ENCODE measurements around the gene PLA2G5.
"Not testable (repeated sequence)": the region's sequence is repeated elsewhere in the genome, so short reads cannot be mapped to it uniquely, and the experiment has no call there.

Gene PLA2G5

DNA sequence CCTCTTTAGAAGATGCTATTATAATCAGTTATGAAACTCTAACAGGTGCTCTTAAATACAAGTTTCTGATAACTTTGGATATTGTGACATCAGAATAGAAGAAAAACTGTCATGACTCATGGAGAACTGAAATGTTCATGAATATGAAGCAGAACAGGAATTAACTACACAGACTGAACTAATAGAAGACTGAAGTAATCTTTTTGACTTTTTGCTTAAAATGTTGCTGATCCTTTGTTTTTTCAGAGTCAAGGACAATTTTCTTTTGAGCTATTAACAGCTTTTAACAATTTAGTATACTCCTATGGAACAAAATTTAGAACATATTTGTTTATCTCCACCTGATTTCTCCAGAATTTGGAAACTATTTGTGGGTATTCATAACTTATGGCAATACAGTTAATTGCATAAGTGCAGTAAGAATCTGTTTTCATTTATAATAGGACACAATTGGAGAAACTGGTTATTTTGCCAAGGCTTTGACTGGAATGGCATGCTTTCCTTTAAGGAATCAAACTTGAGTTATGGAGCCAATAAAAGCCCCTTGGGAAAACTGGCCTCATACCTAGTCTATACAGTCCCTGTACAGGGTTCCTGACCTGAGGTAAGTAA, 18.7 kb upstream of the PLA2G5 start:
- Histone ChIP-seq H3K9me3 (ENCODE audit: control insufficient read depth, insufficient read depth, low read length) (peaks cover 6% of the 10 kb centered on the region), H3K9ac (ENCODE audit: low read depth, low read length) (no peak overlapping the region), H3K4me1 (ENCODE audit: insufficient read depth, low read length) (no peaks in the 10 kb centered on the region), H3K36me3 (ENCODE audit: insufficient read depth, low read length) (no peaks in the 10 kb centered on the region)

DNA sequence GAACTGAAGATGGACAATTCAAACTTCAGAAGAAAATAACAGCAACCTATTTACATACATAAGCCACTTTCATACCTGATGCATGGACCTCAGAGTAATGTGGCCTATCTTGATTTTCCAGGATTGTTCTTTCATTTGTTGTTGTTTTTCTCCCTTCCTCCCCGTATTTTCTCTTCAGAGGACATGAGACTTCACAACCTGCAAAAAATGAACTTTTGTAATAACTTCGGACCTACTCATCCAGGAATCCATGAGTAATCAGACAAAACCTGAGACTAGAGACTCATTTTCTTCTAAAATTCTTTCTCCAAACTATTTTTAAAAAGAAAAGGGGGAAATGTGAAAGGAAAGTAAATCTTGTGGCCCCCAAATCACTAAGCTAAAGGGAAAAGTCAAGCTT, 17.6 kb upstream of the PLA2G5 start:
- Histone ChIP-seq H3K4me1 (ENCODE audit: insufficient read depth, low read length) (no peaks in the 10 kb centered on the region), H3K36me3 (ENCODE audit: insufficient read depth, low read length) (no peaks in the 10 kb centered on the region), H3K9me3 (ENCODE audit: control insufficient read depth, insufficient read depth, low read length) (peaks cover 6% of the 10 kb centered on the region), H3K9ac (ENCODE audit: low read depth, low read length) (no peak overlapping the region)

DNA sequence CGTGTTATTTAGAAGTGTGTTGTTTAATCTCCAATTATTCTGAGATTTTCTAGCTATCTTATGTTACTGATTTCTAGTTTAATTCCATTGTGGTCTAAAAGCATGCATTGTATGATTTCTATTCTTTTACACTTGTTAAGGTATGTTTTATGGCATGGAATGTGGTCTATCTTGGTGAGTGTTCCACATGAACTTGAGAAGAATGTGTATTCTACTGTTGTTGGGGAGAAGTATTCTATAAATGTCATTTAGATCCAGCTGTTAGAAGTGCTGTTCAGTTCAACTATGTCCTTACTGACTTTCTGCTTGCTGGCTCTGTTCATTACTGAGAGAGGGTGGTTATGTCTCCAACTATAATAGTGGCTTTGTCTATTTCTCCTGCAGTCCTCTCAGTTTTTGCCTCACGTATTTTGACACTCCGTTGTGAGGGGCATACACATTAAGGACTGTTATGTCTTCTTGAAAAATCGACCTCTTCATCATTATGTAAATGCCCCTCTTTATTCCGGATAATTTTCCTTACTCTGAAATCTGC, 12.0 kb upstream of the PLA2G5 start:
- no peak overlapping the region for H3K9ac ChIP-seq (ENCODE audit: low read depth, low read length)
- H3K36me3 ChIP-seq (ENCODE audit: insufficient read depth, low read length) = no peaks in the 10 kb centered on the region
- H3K4me1 ChIP-seq (ENCODE audit: insufficient read depth, low read length) = no peaks in the 10 kb centered on the region
- no peaks in the 10 kb centered on the region for H3K9me3 ChIP-seq (ENCODE audit: control insufficient read depth, insufficient read depth, low read length)

GRCh38 chr1:20058531-20058930, 11.5 kb upstream of the PLA2G5 start:
- no peaks in the 10 kb centered on the region for H3K36me3 ChIP-seq (ENCODE audit: insufficient read depth, low read length)
- H3K4me1 ChIP-seq (ENCODE audit: insufficient read depth, low read length) = no peaks in the 10 kb centered on the region
- no peaks in the 10 kb centered on the region for H3K9me3 ChIP-seq (ENCODE audit: control insufficient read depth, insufficient read depth, low read length)
- H3K9ac ChIP-seq (ENCODE audit: low read depth, low read length) = no peak overlapping the region

DNA sequence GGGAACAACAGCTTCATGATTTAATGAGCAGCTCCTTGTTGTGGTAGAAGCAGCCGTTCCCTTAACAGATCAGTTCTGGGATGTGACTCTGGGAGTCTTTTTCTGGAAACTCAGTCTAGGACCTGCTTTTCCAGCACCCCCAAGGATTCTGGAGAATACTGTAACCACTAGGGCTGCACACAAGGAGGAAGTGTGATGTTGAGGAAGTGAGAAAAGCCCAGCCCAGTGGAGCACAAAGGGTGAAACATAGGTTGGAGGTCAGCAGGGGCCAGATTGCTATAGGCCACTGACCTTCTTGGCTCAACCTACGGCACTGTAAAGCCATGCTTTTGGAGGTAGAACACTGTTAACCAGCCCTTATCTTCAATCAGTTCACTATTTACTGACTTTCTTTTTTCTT, 10.1 kb upstream of the PLA2G5 start:
- Histone ChIP-seq H3K9ac (ENCODE audit: low read depth, low read length) (no peak overlapping the region), H3K9me3 (ENCODE audit: control insufficient read depth, insufficient read depth, low read length) (no peaks in the 10 kb centered on the region), H3K4me1 (ENCODE audit: insufficient read depth, low read length) (no peaks in the 10 kb centered on the region), H3K36me3 (ENCODE audit: insufficient read depth, low read length) (no peaks in the 10 kb centered on the region)

GRCh38 chr1:20060791-20061190, 9.2 kb upstream of the PLA2G5 start:
- H3K4me1 ChIP-seq (ENCODE audit: insufficient read depth, low read length); H3K9ac ChIP-seq (ENCODE audit: low read depth, low read length); H3K36me3 ChIP-seq (ENCODE audit: insufficient read depth, low read length); H3K9me3 ChIP-seq (ENCODE audit: control insufficient read depth, insufficient read depth, low read length): not testable (repeated sequence)

- H3K9me3 ChIP-seq (ENCODE audit: control insufficient read depth, insufficient read depth, low read length) = no peaks in the 10 kb centered on the region
- no peaks in the 10 kb centered on the region for H3K36me3 ChIP-seq (ENCODE audit: insufficient read depth, low read length)
- H3K4me1 ChIP-seq (ENCODE audit: insufficient read depth, low read length) = no peaks in the 10 kb centered on the region
- H3K9ac ChIP-seq (ENCODE audit: low read depth, low read length) = no peak overlapping the region
Observed at GRCh38 chr1:20061866-20062265, 8.1 kb upstream of the PLA2G5 start.

DNA sequence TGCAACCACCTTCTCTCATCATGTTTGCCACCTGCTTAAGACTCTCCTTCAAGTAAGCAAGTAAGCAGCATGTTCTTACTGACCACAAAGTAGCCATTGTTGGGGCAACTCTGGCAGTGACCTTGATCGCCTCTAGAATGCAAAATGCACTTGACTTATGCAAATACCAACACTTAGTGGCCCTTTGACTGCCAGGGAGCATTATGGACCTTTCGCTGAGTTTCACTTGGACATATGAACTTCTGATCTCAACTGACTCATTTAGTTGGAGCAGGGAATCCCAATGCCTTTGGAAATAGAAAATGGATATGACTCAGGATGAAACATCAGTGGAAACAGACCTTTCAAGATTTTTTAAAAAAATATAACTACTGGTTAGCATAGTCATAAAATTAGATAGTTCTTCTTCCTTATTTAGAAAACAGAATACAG, 6.1 kb upstream of the PLA2G5 start:
- Histone ChIP-seq H3K4me1 (ENCODE audit: insufficient read depth, low read length) (no peaks in the 10 kb centered on the region), H3K9me3 (ENCODE audit: control insufficient read depth, insufficient read depth, low read length) (no peaks in the 10 kb centered on the region), H3K9ac (ENCODE audit: low read depth, low read length) (no peak overlapping the region), H3K36me3 (ENCODE audit: insufficient read depth, low read length) (no peaks in the 10 kb centered on the region)

GRCh38 chr1:20068722-20069121, 1.3 kb upstream of the PLA2G5 start:
- no peak overlapping the region for H3K9ac ChIP-seq (ENCODE audit: low read depth, low read length)
- no peaks in the 10 kb centered on the region for H3K4me1 ChIP-seq (ENCODE audit: insufficient read depth, low read length)
- no peaks in the 10 kb centered on the region for H3K9me3 ChIP-seq (ENCODE audit: control insufficient read depth, insufficient read depth, low read length)
- H3K36me3 ChIP-seq (ENCODE audit: insufficient read depth, low read length) = no peaks in the 10 kb centered on the region; the same call in 1 of the 2 replicates

- no peaks in the 10 kb centered on the region for H3K9me3 ChIP-seq (ENCODE audit: control insufficient read depth, insufficient read depth, low read length)
- no peaks in the 10 kb centered on the region for H3K4me1 ChIP-seq (ENCODE audit: insufficient read depth, low read length)
- H3K36me3 ChIP-seq (ENCODE audit: insufficient read depth, low read length) = no peaks in the 10 kb centered on the region; the same call in 1 of the 2 replicates
- H3K9ac ChIP-seq (ENCODE audit: low read depth, low read length) = no peak overlapping the region
Observed at GRCh38 chr1:20070357-20070756, 363 bp downstream of the PLA2G5 start.

DNA sequence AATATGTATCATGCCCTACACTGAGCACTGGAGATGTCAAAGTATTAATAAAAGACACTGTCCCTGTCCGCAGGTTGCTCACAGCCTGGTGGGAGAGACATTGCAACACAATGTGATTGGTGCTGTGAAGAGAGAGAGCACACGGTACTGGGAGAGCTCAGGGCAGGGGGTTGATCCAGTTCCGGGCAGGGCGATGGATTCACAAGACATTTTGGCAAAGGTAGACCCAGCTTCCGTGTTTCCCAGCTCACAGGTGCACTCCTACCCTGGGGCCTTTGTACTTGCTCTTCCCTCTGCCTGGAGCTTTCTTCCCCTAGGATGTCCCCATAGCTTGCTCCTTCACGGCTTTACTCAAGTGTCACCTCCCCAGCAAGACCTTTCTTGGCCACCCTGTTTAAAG, 1.4 kb downstream of the PLA2G5 start:
- Histone ChIP-seq H3K4me1 (ENCODE audit: insufficient read depth, low read length) (no peaks in the 10 kb centered on the region), H3K9ac (ENCODE audit: low read depth, low read length) (no peak overlapping the region), H3K9me3 (ENCODE audit: control insufficient read depth, insufficient read depth, low read length) (no peaks in the 10 kb centered on the region), H3K36me3 (ENCODE audit: insufficient read depth, low read length) (no peaks in the 10 kb centered on the region; the same call in 1 of the 2 replicates)

GRCh38 chr1:20072771-20073170, 2.8 kb downstream of the PLA2G5 start:
- no peaks in the 10 kb centered on the region for H3K9me3 ChIP-seq (ENCODE audit: control insufficient read depth, insufficient read depth, low read length)
- H3K9ac ChIP-seq (ENCODE audit: low read depth, low read length) = no peak overlapping the region
- H3K4me1 ChIP-seq (ENCODE audit: insufficient read depth, low read length) = no peaks in the 10 kb centered on the region
- no peaks in the 10 kb centered on the region; the same call in 1 of the 2 replicates for H3K36me3 ChIP-seq (ENCODE audit: insufficient read depth, low read length)

DNA sequence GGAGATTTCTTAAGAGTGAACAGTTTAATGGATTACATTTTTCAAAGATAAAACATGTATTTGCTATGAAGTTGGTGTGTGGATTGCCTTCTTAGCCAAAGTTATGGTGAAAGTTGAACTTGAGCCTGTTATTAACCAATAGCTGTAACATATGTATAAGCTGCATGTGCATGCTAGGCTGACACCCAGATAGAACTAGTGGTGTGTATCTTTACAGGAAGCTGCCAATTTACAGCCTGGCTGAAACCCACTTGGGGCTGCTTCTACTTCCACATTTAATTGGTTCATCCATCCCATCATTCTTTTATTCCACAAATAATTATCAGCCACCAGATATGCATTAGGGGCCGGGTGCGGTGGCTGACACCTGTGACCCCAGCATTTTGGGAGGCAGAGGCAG, 3.3 kb downstream of the PLA2G5 start:
- no peak overlapping the region for H3K9ac ChIP-seq (ENCODE audit: low read depth, low read length)
- H3K4me1 ChIP-seq (ENCODE audit: insufficient read depth, low read length) = no peaks in the 10 kb centered on the region
- no peaks in the 10 kb centered on the region for H3K9me3 ChIP-seq (ENCODE audit: control insufficient read depth, insufficient read depth, low read length)
- no peaks in the 10 kb centered on the region; the same call in 1 of the 2 replicates for H3K36me3 ChIP-seq (ENCODE audit: insufficient read depth, low read length)

DNA sequence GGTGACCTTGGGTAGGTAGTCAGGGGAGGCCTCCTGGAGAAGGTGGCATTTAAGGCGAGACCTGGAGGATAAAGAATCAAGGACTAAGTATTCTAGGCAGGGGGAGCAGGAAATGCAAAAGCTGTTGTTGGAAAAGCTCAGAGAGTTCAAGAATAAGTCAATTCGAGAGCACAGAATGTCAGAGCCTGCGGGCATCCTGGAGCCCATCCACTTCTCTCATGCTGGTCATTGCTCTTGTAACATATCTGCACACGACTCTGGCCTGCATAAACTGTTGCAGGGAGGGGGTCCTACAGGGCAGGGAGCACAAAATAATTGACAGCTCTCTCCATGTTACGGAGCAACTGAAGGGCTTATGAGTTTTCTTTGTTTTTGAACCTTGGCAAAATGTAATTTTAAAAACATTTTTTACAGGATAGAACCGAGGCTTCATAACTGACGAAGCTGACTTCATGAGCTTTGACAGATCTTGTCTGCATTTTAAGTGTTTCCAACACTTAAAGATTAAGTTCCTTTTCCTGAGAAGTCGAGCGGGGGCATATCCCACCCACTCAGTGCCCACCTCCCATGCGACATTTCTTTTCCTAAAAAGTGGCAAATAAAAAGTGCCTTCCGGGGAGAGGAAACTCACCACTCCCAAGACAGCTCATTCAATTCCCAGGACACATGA, 4.2 kb downstream of the PLA2G5 start:
- no peaks in the 10 kb centered on the region for H3K4me1 ChIP-seq (ENCODE audit: insufficient read depth, low read length)

GRCh38 chr1:20074725-20075171, 4.8 kb downstream of the PLA2G5 start:
- Histone ChIP-seq H3K9ac (ENCODE audit: low read depth, low read length) (no peak overlapping the region), H3K36me3 (ENCODE audit: insufficient read depth, low read length) (no peaks in the 10 kb centered on the region; the same call in 1 of the 2 replicates), H3K9me3 (ENCODE audit: control insufficient read depth, insufficient read depth, low read length) (no peaks in the 10 kb centered on the region), H3K4me1 (ENCODE audit: insufficient read depth, low read length) (no peaks in the 10 kb centered on the region)

More for the DNA sequence above, 4.2 kb downstream of the PLA2G5 start:
- Histone ChIP-seq H3K9me3 (ENCODE audit: control insufficient read depth, insufficient read depth, low read length) (no peaks in the 10 kb centered on the region), H3K36me3 (ENCODE audit: insufficient read depth, low read length) (no peaks in the 10 kb centered on the region; the same call in 1 of the 2 replicates), H3K9ac (ENCODE audit: low read depth, low read length) (no peak overlapping the region)

All from ES-I3 (cell line).